Upper lobe of left lung (tissue), 4 donors: ENCODE data around the gene SLC29A3.

Experiments used
- EP300 ChIP-seq, 4 donors: sonication (generic); formaldehyde crosslinking; IDR thresholded peaks; one replicate each; pipeline ENCODE4 v1.5.1; 2017; ENCODE audit warnings: antibody characterized with exemption in 4 of 4, control low read depth in 2 of 4
- POLR2A ChIP-seq, 4 donors: fragments of 450-650 bp; IDR thresholded peaks; one replicate each; pipeline ENCODE4 v1.5.1; 2016 to 2017; ENCODE audit warnings: antibody characterized with exemption in 4 of 4, mild to moderate bottlenecking in 2 of 4
- TF ChIP-seq, protein P1 (sequence below), 6 experiments: fragments of 450-650 bp in 4 of 6; fragments of 200-600 bp in 2 of 6; sonication (generic) in 2 of 6; IDR thresholded peaks; one replicate each; pipeline ENCODE4 v1.5.1; 2016 to 2019; ENCODE audit warnings: antibody characterized with exemption in 6 of 6

- TF ChIP-seq, protein P1, sequence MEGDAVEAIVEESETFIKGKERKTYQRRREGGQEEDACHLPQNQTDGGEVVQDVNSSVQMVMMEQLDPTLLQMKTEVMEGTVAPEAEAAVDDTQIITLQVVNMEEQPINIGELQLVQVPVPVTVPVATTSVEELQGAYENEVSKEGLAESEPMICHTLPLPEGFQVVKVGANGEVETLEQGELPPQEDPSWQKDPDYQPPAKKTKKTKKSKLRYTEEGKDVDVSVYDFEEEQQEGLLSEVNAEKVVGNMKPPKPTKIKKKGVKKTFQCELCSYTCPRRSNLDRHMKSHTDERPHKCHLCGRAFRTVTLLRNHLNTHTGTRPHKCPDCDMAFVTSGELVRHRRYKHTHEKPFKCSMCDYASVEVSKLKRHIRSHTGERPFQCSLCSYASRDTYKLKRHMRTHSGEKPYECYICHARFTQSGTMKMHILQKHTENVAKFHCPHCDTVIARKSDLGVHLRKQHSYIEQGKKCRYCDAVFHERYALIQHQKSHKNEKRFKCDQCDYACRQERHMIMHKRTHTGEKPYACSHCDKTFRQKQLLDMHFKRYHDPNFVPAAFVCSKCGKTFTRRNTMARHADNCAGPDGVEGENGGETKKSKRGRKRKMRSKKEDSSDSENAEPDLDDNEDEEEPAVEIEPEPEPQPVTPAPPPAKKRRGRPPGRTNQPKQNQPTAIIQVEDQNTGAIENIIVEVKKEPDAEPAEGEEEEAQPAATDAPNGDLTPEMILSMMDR (IDR thresholded peaks at IDR 0.05), result no peak
- TF ChIP-seq POLR2A (IDR thresholded peaks at IDR 0.05), result no peak
- TF ChIP-seq EP300 (IDR thresholded peaks at IDR 0.05), result no peak
Observed at GRCh38 chr10:71393841-71394475, 74.9 kb downstream of the SLC29A3 start.
